ENCODE data around the gene CCSER2.

DNA sequence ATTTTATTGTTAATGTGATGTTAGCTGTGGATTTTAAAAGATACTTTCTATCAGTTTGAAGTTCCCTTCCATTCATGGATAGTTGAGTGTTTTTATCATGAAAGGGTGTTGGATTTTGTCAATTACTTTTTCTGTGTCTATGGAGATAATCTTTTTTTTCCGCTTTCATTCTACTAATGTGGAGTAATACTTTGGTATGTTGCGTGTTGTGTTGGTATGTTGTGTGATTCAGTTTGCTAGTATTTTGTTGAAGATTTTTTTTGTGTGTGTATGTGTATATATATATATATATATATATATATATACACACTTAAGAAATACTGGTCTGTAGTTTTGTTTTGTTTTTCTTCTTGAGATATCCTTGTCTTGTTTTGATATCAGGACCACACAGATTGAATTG lies 100.3 kb downstream of the CCSER2 start:
- TF ChIP-seq, protein P1, sequence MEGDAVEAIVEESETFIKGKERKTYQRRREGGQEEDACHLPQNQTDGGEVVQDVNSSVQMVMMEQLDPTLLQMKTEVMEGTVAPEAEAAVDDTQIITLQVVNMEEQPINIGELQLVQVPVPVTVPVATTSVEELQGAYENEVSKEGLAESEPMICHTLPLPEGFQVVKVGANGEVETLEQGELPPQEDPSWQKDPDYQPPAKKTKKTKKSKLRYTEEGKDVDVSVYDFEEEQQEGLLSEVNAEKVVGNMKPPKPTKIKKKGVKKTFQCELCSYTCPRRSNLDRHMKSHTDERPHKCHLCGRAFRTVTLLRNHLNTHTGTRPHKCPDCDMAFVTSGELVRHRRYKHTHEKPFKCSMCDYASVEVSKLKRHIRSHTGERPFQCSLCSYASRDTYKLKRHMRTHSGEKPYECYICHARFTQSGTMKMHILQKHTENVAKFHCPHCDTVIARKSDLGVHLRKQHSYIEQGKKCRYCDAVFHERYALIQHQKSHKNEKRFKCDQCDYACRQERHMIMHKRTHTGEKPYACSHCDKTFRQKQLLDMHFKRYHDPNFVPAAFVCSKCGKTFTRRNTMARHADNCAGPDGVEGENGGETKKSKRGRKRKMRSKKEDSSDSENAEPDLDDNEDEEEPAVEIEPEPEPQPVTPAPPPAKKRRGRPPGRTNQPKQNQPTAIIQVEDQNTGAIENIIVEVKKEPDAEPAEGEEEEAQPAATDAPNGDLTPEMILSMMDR (conservative IDR thresholded peaks at IDR 0.05; ENCODE audit: low read depth, low read length): no peak
- TF ChIP-seq EZH2 (IDR thresholded peaks at IDR 0.05; ENCODE audit: borderline replicate concordance, low read depth, low read length, poor library complexity, severe bottlenecking): no peak

Data from A673 (cell line).